Measurements from ENCODE around the gene NGRN.

The NGRN gene

DNA sequence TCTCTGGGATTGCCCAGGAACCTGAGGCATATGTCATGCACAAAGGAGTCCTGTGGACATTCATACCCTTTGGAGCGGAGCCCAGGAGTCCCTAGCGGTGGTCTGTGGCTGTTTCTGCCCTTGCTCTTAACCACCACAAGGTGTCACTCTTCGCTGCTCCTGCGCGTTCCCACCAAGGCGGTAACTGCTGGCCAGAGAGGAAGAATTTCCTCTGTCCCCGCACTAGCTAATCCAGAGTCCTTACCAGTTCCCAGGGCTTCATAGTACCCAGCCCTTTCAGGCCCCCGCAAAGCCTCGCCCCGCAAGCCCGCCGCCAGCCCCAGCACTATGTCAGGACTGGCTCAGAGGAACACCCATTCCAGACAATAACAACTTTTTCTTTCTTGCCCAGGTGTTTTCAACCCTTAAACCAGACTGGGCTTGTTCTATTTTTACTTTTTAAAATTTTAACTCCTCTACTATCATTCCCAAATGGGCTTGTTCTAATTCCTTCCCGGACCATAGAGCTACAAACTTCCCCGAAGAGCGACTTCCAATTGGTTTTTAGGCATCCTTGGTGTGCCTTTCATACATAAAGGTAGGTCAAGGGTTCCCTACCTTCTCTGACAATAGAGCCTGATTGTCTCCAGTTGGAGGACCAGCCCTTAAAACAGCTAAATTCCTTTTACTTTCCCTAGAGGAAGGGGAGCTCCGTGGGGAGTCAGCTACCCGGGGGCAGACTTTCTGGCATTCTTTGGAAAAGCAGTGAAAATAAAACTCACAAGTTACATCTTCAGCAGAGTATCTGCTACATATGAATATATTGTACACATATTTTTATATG is 54.8 kb downstream of the NGRN start:
- peak; percentile 29 for DNase-seq

DNA sequence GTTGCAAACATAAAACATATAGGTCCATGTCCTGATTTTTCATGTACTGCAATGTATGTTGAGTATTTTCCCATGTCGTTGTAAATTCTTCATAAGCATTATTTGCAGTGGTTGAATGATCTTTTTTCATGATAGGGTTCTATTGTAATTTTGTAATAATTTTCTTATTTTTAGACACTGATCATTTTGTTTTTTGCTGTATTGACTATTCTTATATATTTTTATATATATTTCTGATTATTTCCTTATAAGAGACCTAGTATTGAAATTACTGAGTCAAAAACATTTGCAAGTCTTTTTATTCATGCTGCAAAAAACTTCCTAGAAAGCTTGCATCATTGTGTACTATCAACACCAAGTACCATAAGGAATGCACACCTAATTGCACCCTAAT is 55.4 kb downstream of the NGRN start:
- no peak for DNase-seq
